NAMALWA (cell line): ENCODE data around the gene PRODH2.
A peak's percentile ranks its signal among the peaks of the same experiment; 100 is the strongest.
"Not testable (repeated sequence)": the region's sequence is repeated elsewhere in the genome, so short reads cannot be mapped to it uniquely, and the experiment has no call there.

ENCODE experiments used
- DNase-seq: peaks from one replicate; pipeline ENCODE4 v3.0.0-alpha.2; 2015; ENCODE audit warnings: low spot score

Gene PRODH2

GRCh38 chr19:35796645-35797542 lies 15.8 kb downstream of the PRODH2 start:
- no peak for DNase-seq

- DNase-seq = not testable (repeated sequence)
Measured at GRCh38 chr19:35795564-35795963, 17.1 kb downstream of the PRODH2 start.

DNA sequence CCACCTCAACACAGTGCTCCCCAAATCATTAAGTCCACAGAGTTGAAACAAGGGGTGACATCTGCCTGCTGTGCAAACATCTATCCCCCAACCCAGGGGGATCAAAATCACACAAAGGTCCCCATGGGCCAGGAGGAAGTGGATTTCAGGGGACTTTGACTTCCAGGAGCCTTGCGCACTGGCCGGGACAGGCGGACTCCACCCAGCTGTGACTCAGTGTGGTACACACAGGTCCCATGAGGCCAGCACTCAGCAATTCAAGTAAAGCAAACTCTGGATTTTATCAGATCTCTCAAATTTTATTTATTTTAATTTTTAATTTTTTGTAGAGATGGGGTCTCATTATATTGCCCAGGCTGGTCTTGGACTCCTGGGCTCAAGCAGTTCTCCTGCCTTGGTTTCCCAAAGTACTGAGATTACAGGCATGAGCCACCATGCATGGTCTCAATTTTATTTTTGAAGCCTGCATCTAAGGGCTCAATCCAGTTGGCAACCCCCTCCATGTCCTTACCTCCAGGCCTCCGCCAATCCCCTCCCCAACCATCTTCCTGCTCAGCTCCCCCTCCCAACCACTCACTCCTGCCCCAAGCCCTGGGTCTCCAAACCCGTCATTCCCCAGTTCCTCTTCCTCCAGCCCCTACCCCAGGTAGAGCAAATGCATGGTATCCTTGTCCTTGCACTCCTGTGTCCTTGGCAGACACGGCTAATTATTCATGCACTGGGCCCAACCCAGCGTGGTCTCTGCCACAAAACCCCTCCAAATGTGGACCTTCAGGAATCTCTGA lies 19.1 kb downstream of the PRODH2 start:
- DNase-seq = no peak

- no peak for DNase-seq
Measured at GRCh38 chr19:35792888-35793287, 19.8 kb downstream of the PRODH2 start.

GRCh38 chr19:35792312-35792711 lies 20.3 kb downstream of the PRODH2 start:
- no peak for DNase-seq

DNA sequence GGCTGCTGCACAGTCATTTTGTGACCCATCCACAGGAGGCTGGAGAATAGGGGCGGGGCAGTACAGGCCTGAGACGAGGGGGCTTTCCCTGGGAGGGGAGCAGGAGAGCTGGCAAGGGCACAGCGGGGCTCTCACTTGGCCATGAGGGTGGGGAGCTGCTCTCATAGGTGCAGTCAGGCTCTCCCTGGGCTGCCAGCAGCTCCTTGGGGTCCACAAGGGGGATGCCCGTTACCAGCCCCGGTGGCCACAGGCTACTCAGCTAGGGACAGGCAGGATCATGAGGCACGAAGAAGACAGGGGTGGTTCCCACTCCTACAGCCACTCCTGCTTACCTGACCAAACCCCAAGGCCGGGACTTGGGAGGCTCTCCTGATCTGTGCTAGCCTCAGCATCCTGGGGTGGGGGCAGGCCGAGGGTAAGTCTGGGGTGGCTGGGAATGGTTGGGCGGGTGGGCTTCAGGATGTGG lies 20.8 kb downstream of the PRODH2 start:
- no peak for DNase-seq

GRCh38 chr19:35790981-35791813 lies 21.4 kb downstream of the PRODH2 start:
- DNase-seq = peak; percentile 70

GRCh38 chr19:35789978-35790944 lies 22.4 kb downstream of the PRODH2 start:
- no peak for DNase-seq

GRCh38 chr19:35789195-35789977 lies 23.3 kb downstream of the PRODH2 start:
- no peak for DNase-seq

DNA sequence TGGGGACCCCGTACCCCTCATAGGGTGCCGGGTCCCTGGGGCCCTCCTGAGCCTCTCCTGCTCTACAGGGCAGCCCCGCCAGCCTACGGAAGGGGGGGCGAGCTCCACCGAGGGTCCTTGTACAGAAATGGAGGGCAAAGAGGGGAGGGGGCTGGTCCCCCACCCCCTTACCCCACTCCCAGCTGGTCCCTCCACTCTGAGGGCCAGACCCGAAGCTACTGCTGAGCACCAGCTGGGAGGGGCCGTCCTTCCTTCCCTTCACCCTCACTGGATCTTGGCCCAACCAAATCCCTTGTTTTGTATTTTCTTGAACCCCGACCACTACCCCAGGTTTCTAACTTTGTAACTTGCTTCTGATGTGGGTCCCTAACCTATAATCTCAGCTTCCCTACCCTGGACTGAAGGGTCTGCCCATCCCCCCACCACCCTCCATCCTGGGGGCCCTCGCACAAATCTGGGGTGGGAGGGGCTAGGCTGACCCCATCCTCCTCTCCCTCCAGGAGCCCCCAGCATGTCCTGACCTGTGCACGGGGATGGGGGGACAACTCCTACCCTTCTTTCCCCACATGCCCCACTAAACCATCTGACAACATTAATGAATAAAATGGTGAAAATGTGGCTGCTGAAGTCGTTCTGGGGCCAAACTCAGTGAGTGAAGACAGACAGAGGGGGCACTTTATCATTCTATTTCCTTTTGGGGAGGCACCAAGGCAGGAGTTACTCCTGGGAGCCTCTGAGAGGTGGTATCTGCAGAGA lies 24.3 kb downstream of the PRODH2 start:
- DNase-seq = no peak

GRCh38 chr19:35787227-35787799 lies 25.3 kb downstream of the PRODH2 start:
- DNase-seq = no peak

- no peak for DNase-seq
Measured at GRCh38 chr19:35786299-35787160, 26.1 kb downstream of the PRODH2 start.

GRCh38 chr19:35785339-35785627 lies 27.4 kb downstream of the PRODH2 start:
- DNase-seq = no peak

- no peak for DNase-seq
Measured at GRCh38 chr19:35784503-35785338, 27.9 kb downstream of the PRODH2 start.

GRCh38 chr19:35783469-35784434 lies 28.9 kb downstream of the PRODH2 start:
- no peak for DNase-seq

DNA sequence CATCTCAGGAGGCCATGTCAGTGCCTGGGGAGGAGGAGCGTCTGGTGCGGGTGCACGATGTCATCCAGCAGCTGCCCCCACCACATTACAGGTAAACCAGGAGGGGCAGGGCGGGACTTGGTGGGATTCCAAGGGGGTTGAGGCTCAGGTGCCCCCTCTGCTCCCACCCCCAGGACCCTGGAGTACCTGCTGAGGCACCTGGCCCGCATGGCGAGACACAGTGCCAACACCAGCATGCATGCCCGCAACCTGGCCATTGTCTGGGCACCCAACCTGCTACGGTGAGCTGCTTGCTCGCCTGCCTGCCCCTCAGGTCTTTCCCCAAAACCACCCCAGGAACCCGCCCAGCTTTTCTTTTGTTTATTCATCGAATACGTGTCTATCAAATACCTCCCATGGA lies 30.1 kb downstream of the PRODH2 start:
- DNase-seq = no peak
